Right atrium auricular region (tissue), 2 donors: ENCODE data around the gene DCBLD2. TPM values are rescaled to one million over a fixed set of nuclear protein-coding genes. Genes with fewer than 3 reads are reported as not detected.
"Not testable (repeated sequence)": the region's sequence is repeated elsewhere in the genome, so short reads cannot be mapped to it uniquely, and the experiment has no call there.

ENCODE experiments used
- DNase-seq: peaks from one replicate; pipeline ENCODE4 v3.0.0-alpha.2; 2019; ENCODE audit warnings: low spot score
- H3K27ac ChIP-seq, 2 donors: fragments of 200-600 bp; sonication (generic); 1 replicate in 1 of 2; 2 replicates in 1 of 2; pipeline ENCODE4 v1.5.1; 2016 to 2019
- H3K27me3 ChIP-seq, 2 donors: fragments of 200-600 bp; sonication (generic); one replicate each; pipeline versions ENCODE4 v1.5.1 to v1.6.0; 2017 to 2019
- H3K36me3 ChIP-seq: fragments of 200-600 bp; sonication (generic); one replicate; pipeline ENCODE4 v1.5.1; 2016
- H3K4me1 ChIP-seq, 2 donors: fragments of 200-600 bp; sonication (generic); one replicate each; pipeline versions ENCODE4 v1.5.1 to v1.6.0; 2017 to 2019
- H3K4me3 ChIP-seq, 2 donors: fragments of 200-600 bp; sonication (generic); 1 replicate in 1 of 2; 2 replicates in 1 of 2; pipeline ENCODE4 v1.5.1; 2017 to 2019; ENCODE audit warnings: mild to moderate bottlenecking in 1 of 2, moderate library complexity in 1 of 2
- H3K9me3 ChIP-seq, 2 donors: fragments of 200-600 bp; sonication (generic); one replicate each; pipeline ENCODE4 v1.5.1; 2019
- total RNA-seq, 2 donors: library from RNA; depleted of rRNA; stranded (reverse); fragments of >200 nt; gene quantifications; one replicate each; pipeline ENCODE4 v1.1.0, GENCODE V29; 2016
- TF ChIP-seq, protein P1 (sequence below), 2 donors: fragments of 200-600 bp; sonication (generic); IDR thresholded peaks; one replicate each; pipeline ENCODE4 v1.5.1; 2019; ENCODE audit warnings: antibody characterized with exemption in 2 of 2

DCBLD2 gene
- total RNA-seq, 2 donors from 2014 or later: 34.3 to 55.8 TPM

DNA sequence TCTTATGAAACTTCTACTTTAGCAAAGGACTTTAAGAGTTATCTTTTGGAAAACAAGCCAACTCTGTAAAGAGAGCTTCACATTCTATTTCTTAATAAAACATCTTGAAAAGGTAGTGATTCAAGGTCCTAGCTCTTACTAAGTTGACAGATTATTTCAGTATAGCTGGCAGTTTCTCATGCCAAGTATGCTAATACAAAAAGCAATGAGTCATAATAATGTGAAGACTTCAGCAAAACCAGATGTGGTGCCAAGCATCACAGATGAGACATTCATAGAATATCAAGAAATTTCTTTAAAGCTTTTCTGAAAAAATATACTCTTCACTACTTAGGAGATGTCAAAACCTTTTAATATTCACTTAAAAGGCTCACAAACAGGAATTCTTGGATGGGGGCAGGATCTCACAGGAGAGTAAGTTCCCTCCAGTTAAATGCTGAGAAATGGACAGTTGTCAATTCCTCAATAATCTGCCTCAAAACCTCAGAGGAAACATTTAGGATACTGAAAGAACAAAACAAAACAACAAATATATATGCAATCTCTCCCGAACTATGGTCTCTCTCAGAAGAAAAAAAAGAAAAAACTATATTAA, 45.6 kb downstream of the DCBLD2 start:
- no peak overlapping the region for H3K4me3 ChIP-seq
- H3K36me3 ChIP-seq: no peaks in the 10 kb centered on the region
- no peak overlapping the region for H3K27ac ChIP-seq
- H3K9me3 ChIP-seq: peaks cover 0 to 5% of the 10 kb centered on the region in 2 donors
- TF ChIP-seq, protein P1, sequence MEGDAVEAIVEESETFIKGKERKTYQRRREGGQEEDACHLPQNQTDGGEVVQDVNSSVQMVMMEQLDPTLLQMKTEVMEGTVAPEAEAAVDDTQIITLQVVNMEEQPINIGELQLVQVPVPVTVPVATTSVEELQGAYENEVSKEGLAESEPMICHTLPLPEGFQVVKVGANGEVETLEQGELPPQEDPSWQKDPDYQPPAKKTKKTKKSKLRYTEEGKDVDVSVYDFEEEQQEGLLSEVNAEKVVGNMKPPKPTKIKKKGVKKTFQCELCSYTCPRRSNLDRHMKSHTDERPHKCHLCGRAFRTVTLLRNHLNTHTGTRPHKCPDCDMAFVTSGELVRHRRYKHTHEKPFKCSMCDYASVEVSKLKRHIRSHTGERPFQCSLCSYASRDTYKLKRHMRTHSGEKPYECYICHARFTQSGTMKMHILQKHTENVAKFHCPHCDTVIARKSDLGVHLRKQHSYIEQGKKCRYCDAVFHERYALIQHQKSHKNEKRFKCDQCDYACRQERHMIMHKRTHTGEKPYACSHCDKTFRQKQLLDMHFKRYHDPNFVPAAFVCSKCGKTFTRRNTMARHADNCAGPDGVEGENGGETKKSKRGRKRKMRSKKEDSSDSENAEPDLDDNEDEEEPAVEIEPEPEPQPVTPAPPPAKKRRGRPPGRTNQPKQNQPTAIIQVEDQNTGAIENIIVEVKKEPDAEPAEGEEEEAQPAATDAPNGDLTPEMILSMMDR (IDR thresholded peaks at IDR 0.05): no peak
- H3K27me3 ChIP-seq: no peaks in the 10 kb centered on the region
- H3K4me1 ChIP-seq: no peaks in the 10 kb centered on the region
- no peak for DNase-seq

DNA sequence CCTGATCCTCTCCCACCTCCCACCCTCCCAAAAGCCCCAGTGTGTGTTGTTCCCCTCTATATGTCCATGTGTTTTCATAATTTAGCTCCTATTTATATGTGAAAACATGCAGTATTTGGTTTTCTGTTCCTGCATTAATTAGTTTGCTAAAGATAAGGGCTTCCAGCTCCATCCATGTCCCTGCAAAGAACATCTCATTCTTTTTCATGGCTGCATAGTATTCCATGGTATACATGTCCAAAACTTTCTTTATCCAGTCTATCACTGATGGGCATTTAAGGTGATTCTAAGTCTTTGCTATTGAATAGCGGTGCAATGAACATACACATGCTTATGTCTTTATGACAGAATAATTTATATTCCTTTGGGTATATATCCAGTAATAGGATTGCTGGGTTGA, 53.4 kb downstream of the DCBLD2 start:
- no peaks in the 10 kb centered on the region for H3K27me3 ChIP-seq
- H3K36me3 ChIP-seq: peaks cover 17% of the 10 kb centered on the region
- no peaks in the 10 kb centered on the region for H3K9me3 ChIP-seq
- DNase-seq: no peak
- no peak overlapping the region for H3K4me3 ChIP-seq
- TF ChIP-seq, protein P1 (IDR thresholded peaks at IDR 0.05): no peak
- H3K27ac ChIP-seq: no peak overlapping the region
- H3K4me1 ChIP-seq: peaks cover 0 to 5% of the 10 kb centered on the region in 2 donors

DNA sequence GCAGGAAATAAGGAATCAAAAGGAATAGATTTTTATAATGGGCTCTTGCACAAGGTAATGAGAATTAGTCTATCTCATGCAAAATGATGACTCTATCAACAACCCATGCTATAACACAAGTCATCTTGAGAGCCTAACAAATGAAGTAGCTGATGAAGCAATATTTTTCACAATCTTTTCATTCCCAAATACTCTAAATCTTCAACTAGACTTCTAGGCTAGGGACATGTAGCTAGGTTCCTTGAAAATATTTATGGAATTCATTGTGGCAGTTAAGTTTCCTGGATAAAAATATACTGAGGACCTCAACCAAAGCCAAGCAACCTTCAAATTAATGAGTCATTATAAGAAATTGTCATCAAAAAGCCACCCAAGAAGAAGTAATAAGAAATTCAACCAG, 55.4 kb downstream of the DCBLD2 start:
- DNase-seq: no peak
- TF ChIP-seq, protein P1 (IDR thresholded peaks at IDR 0.05): no peak

DNA sequence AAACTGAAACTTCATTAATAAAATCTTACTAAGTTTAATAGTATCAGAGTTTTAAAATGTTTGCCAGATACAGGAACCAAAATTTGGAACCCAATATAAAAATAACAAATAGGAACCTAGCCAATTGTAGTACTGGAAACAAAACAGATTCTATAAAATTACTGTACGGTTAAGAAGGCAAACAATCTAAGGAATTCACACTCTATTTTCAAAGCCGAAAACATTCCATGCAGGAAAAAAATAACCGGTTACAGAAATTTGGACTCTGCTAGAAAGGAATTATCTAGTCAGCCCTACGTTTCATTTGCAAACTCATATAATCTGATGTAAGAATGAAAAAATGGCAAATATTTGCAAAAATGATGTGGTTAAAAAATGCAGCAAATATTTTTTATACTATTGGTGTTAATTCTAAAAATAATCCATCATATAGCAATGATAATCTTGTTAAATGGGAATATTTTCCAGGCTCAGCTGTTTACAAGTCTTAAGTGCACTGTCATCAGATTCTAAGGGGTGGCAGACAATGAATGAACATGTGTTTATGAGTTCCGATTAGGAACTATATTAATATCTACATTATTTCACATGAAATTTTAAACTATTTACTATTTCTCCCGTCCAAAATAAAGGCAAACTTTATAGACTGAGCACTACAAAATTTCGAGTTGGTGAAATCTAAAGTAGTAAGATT, 58.1 kb downstream of the DCBLD2 start:
- H3K4me3 ChIP-seq: no peak overlapping the region
- H3K27ac ChIP-seq: no peak overlapping the region
- DNase-seq: no peak
- H3K27me3 ChIP-seq: no peaks in the 10 kb centered on the region
- TF ChIP-seq, protein P1 (IDR thresholded peaks at IDR 0.05): no peak
- peaks cover 6% of the 10 kb centered on the region for H3K36me3 ChIP-seq
- peaks cover 0 to 7% of the 10 kb centered on the region in 2 donors for H3K4me1 ChIP-seq
- H3K9me3 ChIP-seq: no peaks in the 10 kb centered on the region

More for the DNA sequence above, 55.4 kb downstream of the DCBLD2 start:
- Histone ChIP-seq H3K4me3 (no peak overlapping the region), H3K4me1 (peaks cover 0 to 7% of the 10 kb centered on the region in 2 donors), H3K9me3 (no peaks in the 10 kb centered on the region), H3K36me3 (peaks cover 17% of the 10 kb centered on the region), H3K27me3 (no peaks in the 10 kb centered on the region), H3K27ac (no peak overlapping the region)

DNA sequence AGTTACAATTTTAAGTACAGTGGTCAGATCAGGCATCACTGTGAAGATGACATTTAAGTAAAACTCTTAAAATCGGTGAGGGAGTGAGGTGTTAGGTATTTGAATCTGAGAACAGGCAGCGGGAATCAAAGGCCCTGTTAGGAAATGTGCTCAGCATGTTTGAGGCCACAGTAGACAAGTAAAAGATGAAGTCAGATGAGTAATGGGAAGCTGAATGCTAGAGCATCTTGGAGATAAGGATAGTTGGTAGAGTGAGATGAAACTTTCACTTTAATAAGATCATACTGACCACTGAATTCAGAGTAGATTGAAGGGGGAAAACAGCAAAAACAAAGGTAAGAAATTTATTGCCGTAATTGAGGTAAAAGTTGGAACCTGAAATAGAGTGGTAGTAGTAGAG, 61.6 kb downstream of the DCBLD2 start:
- Histone ChIP-seq H3K27me3 (no peaks in the 10 kb centered on the region), H3K27ac (no peak overlapping the region)
- TF ChIP-seq, protein P1 (IDR thresholded peaks at IDR 0.05): no peak

DNA sequence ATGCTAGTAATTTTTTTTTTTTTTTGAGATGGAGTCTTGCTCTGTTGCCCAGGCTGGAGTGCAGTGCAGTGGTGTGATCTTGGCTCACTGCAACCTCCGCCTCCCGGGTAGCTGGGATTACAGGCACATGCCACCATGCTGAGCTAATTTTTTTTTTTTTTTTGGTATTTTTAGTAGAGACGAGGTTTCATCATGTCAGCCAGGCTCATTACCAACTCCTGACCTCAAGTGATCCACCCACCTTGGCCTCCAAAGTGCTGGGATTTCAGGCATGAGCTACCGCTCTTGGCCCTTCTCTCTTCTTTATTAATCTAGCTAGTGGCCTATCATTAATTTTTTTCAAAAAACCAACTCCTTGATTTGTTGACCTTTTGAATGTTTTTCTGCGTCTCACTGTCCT, 70.4 kb downstream of the DCBLD2 start:
- H3K4me1 ChIP-seq: not testable (repeated sequence)

More for the DNA sequence above, 61.6 kb downstream of the DCBLD2 start:
- H3K4me3 ChIP-seq: no peak overlapping the region
- DNase-seq: no peak
- no peaks in the 10 kb centered on the region for H3K9me3 ChIP-seq
- H3K36me3 ChIP-seq: no peaks in the 10 kb centered on the region
- peaks cover 0 to 7% of the 10 kb centered on the region in 2 donors for H3K4me1 ChIP-seq

More for the DNA sequence above, 70.4 kb downstream of the DCBLD2 start:
- H3K36me3 ChIP-seq, H3K27ac ChIP-seq, H3K4me3 ChIP-seq, H3K9me3 ChIP-seq, DNase-seq, H3K27me3 ChIP-seq: not testable (repeated sequence)
